NCI-H748 (cell line): Measurements from ENCODE around the gene CSF2.
"Not testable (repeated sequence)": the region's sequence is repeated elsewhere in the genome, so short reads cannot be mapped to it uniquely, and the experiment has no call there.

Experiments used
- DNase-seq: peaks from one replicate; lab custom pipeline; 2025; ENCODE audit not compliant: unreplicated experiment; lab: John Stamatoyannopoulos, UW

Gene CSF2

DNA sequence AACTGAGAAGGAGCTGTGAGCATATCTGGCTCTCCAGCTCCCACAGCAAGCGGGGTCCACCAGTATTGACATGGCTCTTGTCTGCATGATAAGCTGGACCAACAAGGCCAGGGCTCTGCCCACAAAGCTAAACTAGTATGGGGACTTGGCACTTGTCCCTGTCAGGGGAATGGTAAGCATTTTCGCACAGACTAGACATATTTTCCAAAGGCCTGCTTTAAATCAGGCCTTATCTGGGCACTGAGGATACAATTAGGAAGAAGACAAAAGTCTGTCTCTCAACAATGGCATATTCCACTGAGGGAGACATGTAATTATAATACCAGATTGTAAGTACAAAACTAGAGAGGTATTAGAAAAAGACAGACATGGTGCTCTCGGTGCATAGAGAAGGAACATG lies 32.1 kb downstream of the CSF2 start:
- no peak for DNase-seq

- DNase-seq = not testable (repeated sequence)
Measured at GRCh38 chr5:132108495-132108894, 34.9 kb downstream of the CSF2 start.

DNA sequence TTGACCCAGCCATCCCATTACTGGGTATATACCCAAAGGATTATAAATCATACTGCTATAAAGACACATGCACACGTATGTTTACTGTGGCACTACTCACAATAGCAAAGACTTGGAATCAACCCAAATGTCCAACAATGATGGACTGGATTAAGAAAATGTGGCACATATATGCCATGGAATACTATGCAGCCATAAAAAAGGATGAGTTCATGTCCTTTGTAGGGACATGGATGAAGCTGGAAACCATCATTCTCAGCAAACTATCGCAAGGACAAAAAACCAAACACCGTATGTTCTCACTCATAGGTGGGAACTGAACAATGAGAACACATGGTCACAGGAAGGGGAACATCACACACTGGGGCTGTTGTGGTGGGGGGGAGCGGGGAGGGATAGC lies 35.4 kb downstream of the CSF2 start:
- not testable (repeated sequence) for DNase-seq

- no peak for DNase-seq
Measured at GRCh38 chr5:132109494-132110053, 36.0 kb downstream of the CSF2 start.

GRCh38 chr5:132110195-132110594 lies 36.6 kb downstream of the CSF2 start:
- no peak for DNase-seq

- DNase-seq = no peak
Measured at GRCh38 chr5:132110930-132111329, 37.3 kb downstream of the CSF2 start.

DNA sequence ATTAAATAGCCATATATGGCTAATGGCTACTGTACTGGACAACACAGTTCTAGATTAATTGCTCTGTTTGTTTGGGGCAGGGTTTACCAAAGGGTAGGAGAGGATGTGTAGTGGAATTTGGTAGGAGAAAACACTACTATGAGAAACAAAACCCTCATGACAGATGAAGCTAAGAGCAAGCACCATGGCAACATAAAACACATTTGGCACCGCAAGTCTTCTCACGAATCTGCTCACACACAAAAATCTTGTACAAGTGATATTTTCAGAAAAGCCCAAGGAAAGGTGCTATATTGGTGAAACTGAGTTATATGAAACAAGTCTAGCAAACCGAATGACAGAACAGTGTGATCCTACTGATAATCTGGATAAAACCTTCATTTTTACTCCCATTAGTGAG lies 38.5 kb downstream of the CSF2 start:
- no peak for DNase-seq

- DNase-seq = no peak
Measured at GRCh38 chr5:132114150-132115121, 40.8 kb downstream of the CSF2 start.

GRCh38 chr5:132115375-132115774 lies 41.8 kb downstream of the CSF2 start:
- no peak for DNase-seq

DNA sequence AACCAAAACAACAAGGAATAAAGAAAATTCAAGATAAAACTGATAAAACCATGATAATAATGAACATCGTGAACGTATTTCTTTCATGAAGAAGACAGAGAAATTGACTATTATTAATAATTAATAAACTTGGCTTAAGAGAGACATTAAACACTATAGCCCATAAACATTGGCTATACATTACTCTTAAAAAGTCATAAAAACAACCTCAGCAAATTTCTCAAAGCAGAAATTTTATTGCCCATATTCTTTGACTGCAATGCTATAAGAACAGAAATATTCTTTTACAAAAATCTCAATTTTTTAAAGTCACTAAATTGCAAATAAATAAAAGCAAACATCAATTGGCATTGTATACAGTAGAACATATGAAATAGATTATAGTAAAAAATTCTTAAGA lies 42.5 kb downstream of the CSF2 start:
- DNase-seq = no peak

- DNase-seq = peak; percentile 38
Measured at GRCh38 chr5:132116909-132117489, 43.4 kb downstream of the CSF2 start.

GRCh38 chr5:132120717-132121116 lies 47.1 kb downstream of the CSF2 start:
- DNase-seq = not testable (repeated sequence)

DNA sequence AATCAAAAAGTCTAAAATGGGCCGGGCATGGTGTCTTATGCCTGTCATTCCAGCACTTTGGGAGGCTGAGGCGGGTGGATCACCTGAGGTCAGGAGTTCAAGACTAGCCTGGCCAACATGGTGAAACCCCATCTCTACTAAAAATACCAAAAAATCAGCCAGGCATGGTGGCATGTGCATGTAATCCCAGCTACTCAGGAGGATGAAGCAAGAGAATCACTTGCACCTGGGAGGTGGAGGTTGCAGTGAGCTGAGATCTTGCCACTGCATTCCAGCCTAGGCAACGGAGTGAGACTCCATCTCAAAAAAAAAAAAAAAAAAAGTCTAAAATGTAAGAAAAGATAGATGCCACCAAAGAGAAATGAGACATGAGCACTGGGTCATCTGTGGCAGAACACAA lies 49.4 kb downstream of the CSF2 start:
- DNase-seq = not testable (repeated sequence)

- not testable (repeated sequence) for DNase-seq
Measured at GRCh38 chr5:132123578-132123977, 50.0 kb downstream of the CSF2 start.
